Measurements from ENCODE around the gene PDE4B.

PDE4B gene

GRCh38 chr1:65998763-65999583, 206.3 kb downstream of the PDE4B start:
- no peak for TF ChIP-seq CTCF (IDR thresholded peaks at IDR 0.05)

DNA sequence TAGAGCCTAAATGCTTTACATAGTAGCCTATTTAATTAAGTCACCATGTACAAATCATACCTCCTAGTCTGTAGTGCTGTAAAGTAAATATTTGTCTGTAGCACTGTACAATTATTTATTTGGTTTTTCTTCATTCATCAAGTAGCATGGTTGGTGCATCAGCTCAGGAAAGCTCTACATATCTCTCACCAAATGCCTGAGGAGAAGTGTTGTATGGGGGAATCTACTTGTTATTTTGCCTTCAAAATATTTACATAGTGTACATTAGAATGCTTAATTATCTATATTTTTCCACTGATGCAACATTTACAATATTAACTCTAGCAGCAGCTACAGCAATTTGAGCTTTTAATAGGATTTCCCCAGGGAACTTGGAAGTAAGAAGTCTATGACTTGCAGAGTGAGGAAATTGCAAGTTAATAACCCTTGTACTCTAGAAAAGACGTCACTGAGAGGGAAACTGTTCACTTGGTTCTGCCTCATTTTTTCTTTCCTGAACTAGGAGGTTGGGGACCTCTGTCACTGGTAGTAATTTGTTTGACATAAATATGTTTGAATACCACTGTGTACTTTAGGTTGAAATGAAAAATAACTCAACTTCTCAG, 207.4 kb downstream of the PDE4B start:
- TF ChIP-seq CTCF (IDR thresholded peaks at IDR 0.05): no peak

GRCh38 chr1:66003690-66004089, 211.0 kb downstream of the PDE4B start:
- no peak for TF ChIP-seq CTCF (IDR thresholded peaks at IDR 0.05)

DNA sequence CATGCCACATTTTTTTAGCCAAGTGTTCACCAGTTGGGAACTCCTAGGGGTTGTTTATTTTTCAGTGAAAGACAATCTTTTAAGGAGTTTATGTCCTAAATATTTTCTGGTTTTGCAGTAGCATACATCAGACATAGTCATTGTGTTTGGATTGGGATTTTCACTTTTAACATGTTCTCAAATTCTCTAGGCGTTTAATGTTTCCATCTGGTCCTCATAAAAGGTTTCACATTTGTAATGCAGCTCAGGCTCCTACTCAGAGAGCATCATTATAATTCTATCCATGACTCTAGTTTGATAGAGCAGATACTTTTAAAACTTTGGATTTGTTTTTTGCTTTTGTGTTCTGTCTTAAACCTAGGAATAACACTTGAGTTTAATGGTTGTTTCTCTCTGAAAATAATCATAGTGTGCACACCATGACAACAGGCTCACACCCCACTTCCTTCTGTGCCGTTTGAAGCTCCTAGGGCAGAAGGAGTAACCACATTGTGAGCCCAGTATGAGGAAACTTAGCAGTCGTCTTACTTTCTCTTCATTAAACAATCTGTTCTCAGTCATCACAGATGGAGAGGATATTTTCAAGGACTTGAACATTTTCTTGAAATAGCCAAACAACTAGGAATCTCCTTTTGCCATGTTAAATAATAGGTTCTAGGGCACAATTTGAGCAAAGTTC, 219.6 kb downstream of the PDE4B start:
- no peak for TF ChIP-seq CTCF (IDR thresholded peaks at IDR 0.05)

DNA sequence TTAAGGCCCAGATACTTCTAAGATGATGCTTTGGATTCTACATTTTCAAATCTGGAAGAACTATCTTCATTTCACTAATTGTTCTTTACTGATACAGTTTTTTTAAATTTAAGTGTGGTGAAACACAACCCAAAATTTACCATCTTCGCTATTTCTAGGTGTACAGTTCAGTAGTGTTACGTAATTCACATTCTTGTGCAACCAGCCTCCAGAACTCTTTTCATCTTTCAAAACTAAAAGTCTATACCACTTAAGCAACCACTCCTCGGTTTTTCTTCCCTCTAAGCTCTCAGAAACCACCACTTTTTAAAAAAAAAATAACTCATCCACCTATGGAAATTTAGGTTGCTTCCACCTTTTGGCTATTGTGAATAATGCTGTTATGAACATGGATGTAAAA, 220.7 kb downstream of the PDE4B start:
- TF ChIP-seq CTCF (IDR thresholded peaks at IDR 0.05): no peak

DNA sequence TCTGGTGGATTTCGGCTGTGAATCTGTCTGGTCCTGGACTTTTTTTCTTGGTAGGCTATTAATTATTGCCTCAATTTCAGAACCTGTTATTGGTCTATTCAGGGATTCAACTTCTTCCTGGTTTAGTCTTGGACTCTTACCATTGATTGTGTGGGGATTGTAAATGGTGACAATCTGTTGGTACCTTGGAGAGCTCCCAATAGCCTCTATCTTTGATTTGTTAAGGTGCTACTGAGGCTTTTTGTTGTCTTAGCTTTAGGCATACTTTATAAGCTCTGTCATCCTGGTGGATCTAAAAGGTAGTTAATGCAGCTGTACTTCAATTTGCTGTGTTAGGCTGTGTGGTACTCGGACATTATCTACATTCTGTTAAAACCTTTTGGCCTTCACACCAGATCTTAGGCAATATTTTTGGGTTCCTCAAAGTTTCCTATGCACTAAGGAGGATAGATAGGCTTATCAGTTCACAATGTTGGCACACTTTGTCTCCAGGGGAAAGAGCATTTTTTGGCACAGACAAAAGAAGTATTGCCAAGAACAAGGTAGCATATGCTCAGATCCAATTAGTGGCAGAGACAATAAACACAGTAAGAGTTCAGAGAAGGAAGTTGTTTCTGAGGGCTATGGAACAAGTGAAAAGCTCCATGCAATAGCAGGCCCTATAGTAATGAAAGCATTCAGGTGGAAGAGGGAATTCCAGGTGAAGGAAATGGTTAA, 230.4 kb downstream of the PDE4B start:
- no peak for TF ChIP-seq CTCF (IDR thresholded peaks at IDR 0.05)

GRCh38 chr1:66025188-66025587, 232.5 kb downstream of the PDE4B start:
- no peak for TF ChIP-seq CTCF (IDR thresholded peaks at IDR 0.05)

All from LNCAP (cell line).